Thoracic aorta (tissue), 2 donors: ENCODE measurements around the gene BTRC. TPM values are rescaled to one million over a fixed set of nuclear protein-coding genes. Genes with fewer than 3 reads are reported as not detected.
A peak's percentile ranks its signal among the peaks of the same experiment; 100 is the strongest.
"Not testable (repeated sequence)": the region's sequence is repeated elsewhere in the genome, so short reads cannot be mapped to it uniquely, and the experiment has no call there.

Source experiments
- ATAC-seq: fragments of 150-250 bp; one replicate; pipeline ENCODE4 v1.8.0; 2017; ENCODE audit warnings: low read depth; ENCODE audit not compliant: insufficient number of reproducible peaks, low FRiP score
- DNase-seq: peaks from one replicate; pipeline ENCODE4 v3.0.0-alpha.2; 2020; ENCODE audit warnings: low spot score
- H3K27ac ChIP-seq, 2 donors: fragments of 200-600 bp; sonication (generic); 1 replicate in 1 of 2; 2 replicates in 1 of 2; pipeline ENCODE4 v1.5.1; 2016; ENCODE audit warnings: mild to moderate bottlenecking in 2 of 2, moderate library complexity in 2 of 2
- H3K27me3 ChIP-seq: fragments of 200-600 bp; sonication (generic); replicated peaks from 2 replicates; pipeline ENCODE4 v1.6.0; 2016; ENCODE audit warnings: mild to moderate bottlenecking; ENCODE audit not compliant: insufficient read depth
- H3K36me3 ChIP-seq: fragments of 200-600 bp; sonication (generic); one replicate; pipeline ENCODE4 v1.5.1; 2016
- H3K4me1 ChIP-seq, 2 donors: fragments of 200-600 bp; sonication (generic); 1 replicate in 1 of 2; 2 replicates in 1 of 2; pipeline versions ENCODE4 v1.5.1 to v1.6.0; 2016; ENCODE audit warnings: low read depth in 2 of 2, mild to moderate bottlenecking in 1 of 2; ENCODE audit not compliant: control insufficient read depth in 1 of 2
- H3K4me3 ChIP-seq: fragments of 200-600 bp; sonication (generic); 2 replicates; pipeline ENCODE4 v1.5.1; 2016; ENCODE audit warnings: mild to moderate bottlenecking
- H3K9me3 ChIP-seq: fragments of 200-600 bp; sonication (generic); 2 replicates; pipeline ENCODE4 v1.5.1; 2016
- CTCF ChIP-seq: fragments of 200-600 bp; sonication (generic); IDR thresholded peaks from one replicate; pipeline ENCODE4 v1.5.1; 2019; ENCODE audit warnings: antibody characterized with exemption
- total RNA-seq, 2 donors: library from RNA; depleted of rRNA; stranded (reverse); fragments of >200 nt; gene quantifications; one replicate each; pipeline versions ENCODE4 v1.1.0 to v1.2.3, GENCODE V29; 2016

BTRC gene
- total RNA-seq, 2 donors from 2014 or later = 8.4 to 12.9 TPM

GRCh38 chr10:101585841-101586240, 231.9 kb downstream of the BTRC start:
- ATAC-seq (no peak), DNase-seq (no peak)
- H3K36me3 ChIP-seq = peaks cover 12% of the 10 kb centered on the region
- no peaks in the 10 kb centered on the region for H3K9me3 ChIP-seq
- no peak for TF ChIP-seq CTCF
- H3K27ac ChIP-seq = no peak overlapping the region
- H3K27me3 ChIP-seq = no peaks in the 10 kb centered on the region
- peaks cover 13 to 19% of the 10 kb centered on the region in 2 donors for H3K4me1 ChIP-seq
- H3K4me3 ChIP-seq = no peak overlapping the region

- no peaks in the 10 kb centered on the region for H3K9me3 ChIP-seq
These were observed 234.0 kb downstream of the BTRC start, which contains the start of the genes DPCD and POLL for GRCh38 chr10:101587725-101588653. Gene DPCD, plus strand, starts transcription at chr10:101588321. Its CDS starts 16 bp downstream, at chr10:101588337. Gene POLL, minus strand, starts transcription at chr10:101588257. Its CDS starts 897 bp downstream, at chr10:101587360.

GRCh38 chr10:101588879-101589278, 234.9 kb downstream of the BTRC start:
- no peak overlapping the region for H3K27ac ChIP-seq
- H3K36me3 ChIP-seq = peaks cover 7% of the 10 kb centered on the region
- ATAC-seq (no peak), DNase-seq (no peak)
- peaks cover 13 to 19% of the 10 kb centered on the region in 2 donors for H3K4me1 ChIP-seq
- H3K4me3 ChIP-seq = peak overlapping the region; percentile 96
- H3K9me3 ChIP-seq = no peaks in the 10 kb centered on the region
- TF ChIP-seq CTCF = no peak
- no peaks in the 10 kb centered on the region for H3K27me3 ChIP-seq

More at GRCh38 chr10:101587725-101588653, 234.0 kb downstream of the BTRC start, which contains the start of the genes DPCD and POLL:
- Histone ChIP-seq H3K36me3 (peaks cover 9% of the 10 kb centered on the region), H3K4me1 (peaks cover 13 to 19% of the 10 kb centered on the region in 2 donors), H3K4me3 (peak within 1 kb of the TSS; percentile 96), H3K27ac (peak within 1 kb of the TSS; percentile 30 to 41), H3K27me3 (no peaks in the 10 kb centered on the region)
- DNase-seq = peak; percentile 94
- ATAC-seq = peak; percentile 92
- no peak for TF ChIP-seq CTCF

- H3K4me1 ChIP-seq, H3K36me3 ChIP-seq, H3K27ac ChIP-seq, DNase-seq, ATAC-seq, H3K27me3 ChIP-seq, H3K9me3 ChIP-seq, H3K4me3 ChIP-seq: not testable (repeated sequence)
These were observed 239.4 kb downstream of the BTRC start for GRCh38 chr10:101593331-101593730.

- ATAC-seq = no peak
- Histone ChIP-seq H3K4me1 (no peaks in the 10 kb centered on the region), H3K4me3 (no peak overlapping the region), H3K27me3 (no peaks in the 10 kb centered on the region), H3K9me3 (no peaks in the 10 kb centered on the region), H3K36me3 (no peaks in the 10 kb centered on the region), H3K27ac (no peak overlapping the region)
- DNase-seq = no peak
- no peak for TF ChIP-seq CTCF
These were observed 241.8 kb downstream of the BTRC start for GRCh38 chr10:101595591-101596433.
